IPS-18a (cell line): ENCODE measurements around the gene GK.

ENCODE experiments used
- H3K27ac ChIP-seq: one replicate; pipeline ENCODE4 v1.5.1; 2013; ENCODE audit warnings: low read length
- H3K27me3 ChIP-seq: one replicate; pipeline ENCODE4 v1.6.1; 2013; ENCODE audit warnings: mild to moderate bottlenecking, low read length; ENCODE audit not compliant: control insufficient read depth, insufficient read depth
- H3K36me3 ChIP-seq: one replicate; pipeline ENCODE4 v1.6.1; 2013; ENCODE audit warnings: low read depth, low read length; ENCODE audit not compliant: control insufficient read depth
- H3K4me1 ChIP-seq: one replicate; pipeline ENCODE4 v1.6.1; 2013; ENCODE audit warnings: low read depth, low read length; ENCODE audit not compliant: control insufficient read depth
- H3K4me3 ChIP-seq: one replicate; pipeline ENCODE4 v1.5.1; 2013; ENCODE audit warnings: low read length
- H3K9ac ChIP-seq: one replicate; pipeline ENCODE4 v1.6.1; 2013; ENCODE audit warnings: mild to moderate bottlenecking, low read length, moderate library complexity
- H3K9me3 ChIP-seq: one replicate; pipeline ENCODE4 v1.6.1; 2013; ENCODE audit warnings: low read depth, low read length; ENCODE audit not compliant: control insufficient read depth

GK gene

DNA sequence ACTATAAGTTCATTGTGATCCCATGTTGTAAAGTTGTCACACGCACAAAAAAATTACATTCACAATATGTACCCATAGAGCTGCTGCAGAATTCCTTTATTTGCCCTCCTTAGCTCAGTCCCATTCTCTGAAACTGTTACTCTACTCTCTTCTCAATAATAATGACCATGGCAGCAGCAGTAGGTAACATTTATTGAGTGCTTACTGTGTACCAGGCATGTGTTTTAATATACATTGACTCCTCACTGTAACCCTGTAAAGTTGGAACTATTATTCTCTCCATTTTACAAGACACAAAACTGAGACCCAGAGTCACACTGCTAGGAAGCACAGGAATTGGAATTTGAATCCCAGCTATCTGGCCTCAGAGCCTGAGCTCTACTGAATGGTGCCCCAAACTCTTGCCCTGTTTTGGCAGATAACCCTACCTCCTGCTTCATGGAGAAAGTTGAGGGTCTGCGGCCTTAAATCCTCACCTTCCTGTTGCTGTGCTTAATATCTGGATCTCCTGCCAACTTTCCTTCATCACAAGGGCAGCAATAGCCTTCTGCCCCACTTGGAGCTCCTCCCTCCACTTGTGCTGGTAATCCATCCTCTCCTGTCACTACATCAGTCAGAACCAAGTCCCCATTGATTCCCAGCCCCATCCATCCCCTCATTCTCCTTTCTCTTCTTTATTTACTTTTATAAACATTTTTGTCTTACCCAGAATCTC is 20.8 kb downstream of the GK start:
- Histone ChIP-seq H3K27ac (no peak overlapping the region), H3K27me3 (no peaks in the 10 kb centered on the region), H3K36me3 (no peaks in the 10 kb centered on the region), H3K4me3 (no peak overlapping the region), H3K9ac (no peak overlapping the region), H3K4me1 (no peaks in the 10 kb centered on the region), H3K9me3 (peaks cover 12% of the 10 kb centered on the region)

- H3K4me1 ChIP-seq, result no peaks in the 10 kb centered on the region
- H3K27ac ChIP-seq, result no peak overlapping the region
- peaks cover 12% of the 10 kb centered on the region for H3K9me3 ChIP-seq
- no peak overlapping the region for H3K4me3 ChIP-seq
- no peaks in the 10 kb centered on the region for H3K27me3 ChIP-seq
- H3K9ac ChIP-seq, result no peak overlapping the region
- no peaks in the 10 kb centered on the region for H3K36me3 ChIP-seq
Observed at GRCh38 chrX:30674799-30675198, 21.6 kb downstream of the GK start.

DNA sequence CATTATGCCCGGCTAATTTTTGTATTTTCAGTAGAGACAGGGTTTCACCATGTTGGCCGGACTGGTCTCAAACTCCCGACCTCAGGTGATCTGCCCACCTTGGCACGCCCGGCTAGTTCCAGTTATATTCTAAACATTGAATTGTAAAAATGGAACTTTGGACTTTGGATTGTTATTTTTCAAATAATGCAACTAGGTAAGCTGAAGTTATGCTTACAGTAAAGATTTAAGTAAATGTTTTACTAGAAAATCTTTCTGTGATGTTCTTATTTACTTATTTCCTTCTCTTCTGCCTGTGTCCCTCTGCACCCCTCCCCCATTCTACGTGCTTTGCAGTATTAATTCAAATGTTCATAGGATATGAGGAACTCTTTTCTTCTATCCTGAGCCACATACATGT is 26.1 kb downstream of the GK start:
- H3K9ac ChIP-seq, result no peak overlapping the region
- no peaks in the 10 kb centered on the region for H3K27me3 ChIP-seq
- no peak overlapping the region for H3K27ac ChIP-seq
- peaks cover 21% of the 10 kb centered on the region for H3K9me3 ChIP-seq
- H3K4me3 ChIP-seq, result no peak overlapping the region
- no peaks in the 10 kb centered on the region for H3K4me1 ChIP-seq
- no peaks in the 10 kb centered on the region for H3K36me3 ChIP-seq

GRCh38 chrX:30680618-30681017 is 27.4 kb downstream of the GK start:
- H3K27ac ChIP-seq, result no peak overlapping the region
- no peaks in the 10 kb centered on the region for H3K4me1 ChIP-seq

DNA sequence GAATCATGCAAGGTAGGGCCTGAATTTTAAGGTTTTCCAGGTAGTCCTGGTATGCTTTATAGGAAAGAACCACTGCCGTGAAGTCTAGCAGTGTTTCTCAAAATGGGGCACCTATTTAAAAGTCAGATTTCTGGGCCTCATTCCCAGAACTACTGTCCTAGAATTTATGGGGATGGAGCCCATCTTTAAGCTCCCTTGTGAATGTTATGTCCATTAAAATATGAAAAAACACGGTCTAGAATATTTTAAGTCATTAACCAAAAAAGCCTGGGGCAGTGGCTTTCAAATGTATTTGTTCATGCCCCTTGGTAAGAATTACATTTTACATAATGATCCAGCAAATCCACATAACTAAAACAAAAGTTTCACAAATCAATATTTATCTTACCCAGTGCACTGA is 35.4 kb downstream of the GK start:
- H3K27me3 ChIP-seq, result no peaks in the 10 kb centered on the region
- peaks cover 14% of the 10 kb centered on the region for H3K9me3 ChIP-seq
- no peak overlapping the region for H3K4me3 ChIP-seq
- H3K27ac ChIP-seq, result no peak overlapping the region
- no peak overlapping the region for H3K9ac ChIP-seq
- H3K36me3 ChIP-seq, result no peaks in the 10 kb centered on the region
- H3K4me1 ChIP-seq, result peaks cover 15% of the 10 kb centered on the region

More at GRCh38 chrX:30680618-30681017, 27.4 kb downstream of the GK start:
- Histone ChIP-seq H3K9me3 (peaks cover 21% of the 10 kb centered on the region), H3K4me3 (no peak overlapping the region), H3K9ac (no peak overlapping the region), H3K27me3 (no peaks in the 10 kb centered on the region), H3K36me3 (no peaks in the 10 kb centered on the region)

DNA sequence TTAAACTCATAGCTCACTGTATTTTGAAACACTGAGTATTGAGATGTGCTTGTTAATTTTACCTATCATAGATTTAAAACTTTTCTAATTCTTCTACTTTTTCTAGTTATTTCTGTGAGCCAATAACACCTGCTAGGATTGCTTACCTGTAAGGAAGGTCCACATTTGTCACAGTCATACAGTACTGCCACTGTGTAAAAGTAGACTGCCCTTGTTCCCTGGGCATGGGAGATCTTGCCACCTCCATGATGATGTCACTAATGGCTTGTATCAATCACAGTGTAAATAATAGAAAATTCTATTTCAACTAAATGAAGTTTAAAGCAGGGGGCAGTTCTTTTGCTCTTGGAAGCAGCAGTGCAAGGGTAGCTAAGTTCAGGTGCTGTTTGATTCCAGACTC is 35.9 kb downstream of the GK start:
- Histone ChIP-seq H3K9me3 (peaks cover 15% of the 10 kb centered on the region), H3K9ac (no peak overlapping the region), H3K4me1 (peaks cover 15% of the 10 kb centered on the region), H3K27ac (no peak overlapping the region), H3K4me3 (no peak overlapping the region), H3K36me3 (no peaks in the 10 kb centered on the region), H3K27me3 (no peaks in the 10 kb centered on the region)

DNA sequence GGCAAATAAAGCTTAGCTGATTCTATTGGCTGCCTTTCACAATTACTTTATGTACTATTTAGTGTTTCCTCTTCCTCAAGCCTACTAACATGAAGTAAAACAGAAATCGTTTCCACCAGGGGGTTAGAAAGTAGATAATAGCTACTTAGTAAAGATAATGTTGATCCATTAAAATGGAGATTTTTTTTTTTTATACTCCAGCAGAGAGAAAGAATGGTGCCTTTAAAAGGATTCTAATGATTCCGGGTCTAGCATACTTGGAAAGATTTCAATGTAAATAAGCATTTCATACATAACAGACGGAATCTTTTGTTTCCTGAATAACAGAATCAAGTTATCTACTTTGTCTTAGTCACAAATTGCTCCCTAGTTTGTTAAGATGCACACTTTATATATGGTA is 37.1 kb downstream of the GK start:
- no peak overlapping the region for H3K4me3 ChIP-seq
- H3K36me3 ChIP-seq, result no peaks in the 10 kb centered on the region

GRCh38 chrX:30693999-30694650 is 40.9 kb downstream of the GK start:
- Histone ChIP-seq H3K27me3 (no peaks in the 10 kb centered on the region), H3K9me3 (peaks cover 6% of the 10 kb centered on the region), H3K27ac (no peak overlapping the region), H3K4me3 (no peak overlapping the region), H3K36me3 (no peaks in the 10 kb centered on the region), H3K4me1 (peaks cover 9% of the 10 kb centered on the region), H3K9ac (no peak overlapping the region)

More for the DNA sequence above, 37.1 kb downstream of the GK start:
- Histone ChIP-seq H3K27ac (no peak overlapping the region), H3K9me3 (peaks cover 20% of the 10 kb centered on the region), H3K9ac (no peak overlapping the region), H3K4me1 (peaks cover 15% of the 10 kb centered on the region), H3K27me3 (no peaks in the 10 kb centered on the region)

DNA sequence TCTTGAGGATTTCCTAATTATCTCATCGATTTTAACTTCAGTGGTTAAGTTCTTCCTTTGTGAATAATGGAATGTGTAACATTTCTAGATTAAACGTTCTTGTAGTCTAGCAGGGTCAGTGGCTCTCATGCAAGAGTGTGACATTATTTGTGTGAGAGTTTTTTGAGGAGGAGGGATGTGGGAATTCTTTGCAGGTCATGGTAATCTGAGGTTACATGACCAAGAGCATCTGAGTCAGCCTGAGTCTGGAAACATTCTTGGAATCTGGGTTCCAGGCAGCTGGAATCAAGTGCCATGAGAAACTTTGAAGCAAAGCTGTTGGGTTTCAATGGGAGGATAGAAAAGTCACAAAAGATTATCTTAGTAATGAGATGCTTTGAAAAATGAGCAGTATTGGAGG is 49.5 kb downstream of the GK start:
- no peaks in the 10 kb centered on the region for H3K27me3 ChIP-seq
- H3K36me3 ChIP-seq, result no peaks in the 10 kb centered on the region
- peaks cover 18% of the 10 kb centered on the region for H3K9me3 ChIP-seq
- no peak overlapping the region for H3K9ac ChIP-seq
- H3K4me1 ChIP-seq, result no peaks in the 10 kb centered on the region
- no peak overlapping the region for H3K27ac ChIP-seq
- no peak overlapping the region for H3K4me3 ChIP-seq

DNA sequence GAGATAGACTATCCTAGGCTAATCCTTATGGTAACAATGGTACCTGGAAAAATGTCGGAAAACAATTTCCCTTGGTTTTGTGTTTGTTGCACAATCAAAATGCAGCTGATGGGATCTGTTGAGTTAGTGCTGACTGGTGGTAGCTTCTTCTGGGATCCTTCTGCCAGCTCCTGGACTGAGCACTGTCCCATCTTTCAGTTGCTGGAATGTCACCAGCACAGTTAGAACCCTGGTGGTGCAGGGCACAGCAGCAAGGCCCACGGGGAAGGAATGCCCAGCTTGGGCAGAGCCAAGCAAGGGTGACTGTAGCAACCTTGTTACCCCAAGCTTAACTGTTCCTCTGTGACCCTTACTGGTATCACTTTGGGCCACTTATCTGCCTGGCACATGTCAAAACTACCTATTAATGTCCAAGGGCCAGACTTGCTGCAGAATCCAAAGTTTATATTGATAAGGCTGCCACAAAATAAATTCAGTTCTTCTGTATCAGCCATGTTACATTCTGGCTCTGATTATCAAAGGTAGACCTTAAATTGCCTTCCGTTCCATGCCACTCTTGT is 53.1 kb downstream of the GK start:
- Histone ChIP-seq H3K9ac (no peak overlapping the region), H3K4me3 (no peak overlapping the region), H3K36me3 (no peaks in the 10 kb centered on the region), H3K27me3 (no peaks in the 10 kb centered on the region), H3K9me3 (peaks cover 14% of the 10 kb centered on the region), H3K27ac (no peak overlapping the region), H3K4me1 (no peaks in the 10 kb centered on the region)

GRCh38 chrX:30712214-30712613 is 59.0 kb downstream of the GK start:
- H3K27ac ChIP-seq, result no peak overlapping the region
- no peak overlapping the region for H3K4me3 ChIP-seq
- no peaks in the 10 kb centered on the region for H3K4me1 ChIP-seq
- no peaks in the 10 kb centered on the region for H3K27me3 ChIP-seq
- H3K9me3 ChIP-seq, result peaks cover 24% of the 10 kb centered on the region
- H3K36me3 ChIP-seq, result no peaks in the 10 kb centered on the region
- no peak overlapping the region for H3K9ac ChIP-seq
